ENCODE data around the gene AGFG1. TPM values are rescaled to one million over a fixed set of nuclear protein-coding genes. Genes with fewer than 3 reads are reported as not detected.

The AGFG1 gene
- total RNA-seq, 1 experiment from 2014 or later, result 81.3 TPM

GRCh38 chr2:227499627-227500300, 27.8 kb downstream of the AGFG1 start:
- ChIA-PET CTCF (interaction anchor here (0.7 kb wide), 1 partner anchor 375 kb away, joined by 4 read pairs; no protein-coding TSS in a partner anchor), POLR2A (no interaction called here)
- Mint-ChIP-seq H3K4me1 (peaks cover 40% of the 10 kb centered on the region), H3K4me3 (no peak overlapping the region), H3K27ac (no peak overlapping the region), H3K9me3 (no peaks in the 10 kb centered on the region), H3K27me3 (ENCODE audit: low read depth) (no peaks in the 10 kb centered on the region), H3K36me3 (peaks cover 10% of the 10 kb centered on the region)
- DNase-seq (ENCODE audit: low spot score) (no peak), ATAC-seq (no peak)
- no peak for TF ChIP-seq ZBTB21 (CRISPR knock-in tag; IDR thresholded peaks at IDR 0.05; ENCODE audit: borderline replicate concordance)
- no peak for TF ChIP-seq ZNF317 (CRISPR knock-in tag; IDR thresholded peaks at IDR 0.05; ENCODE audit: borderline replicate concordance, low read depth)
- TF ChIP-seq E2F5 (CRISPR knock-in tag; IDR thresholded peaks at IDR 0.05), result no peak

GRCh38 chr2:227500301-227500630, 28.3 kb downstream of the AGFG1 start:
- DNase-seq (ENCODE audit: low spot score), result no peak
- ChIA-PET POLR2A (no interaction called here), CTCF (no interaction called here)
- ATAC-seq, result no peak; the same call in 1 of the 2 replicates
- H3K27me3 Mint-ChIP-seq (ENCODE audit: low read depth), result no peaks in the 10 kb centered on the region
- H3K4me1 Mint-ChIP-seq, result peaks cover 42% of the 10 kb centered on the region
- H3K36me3 Mint-ChIP-seq, result peaks cover 10% of the 10 kb centered on the region
- H3K9me3 Mint-ChIP-seq, result no peaks in the 10 kb centered on the region
- no peak overlapping the region for H3K4me3 Mint-ChIP-seq
- no peak overlapping the region for H3K27ac Mint-ChIP-seq
- TF ChIP-seq STAT6 (CRISPR knock-in tag; conservative IDR thresholded peaks at IDR 0.05; ENCODE audit: low read depth), result no peak
- no peak for TF ChIP-seq ATF2 (CRISPR knock-in tag; IDR thresholded peaks at IDR 0.05; ENCODE audit: borderline replicate concordance, low read depth)
- no peak for TF ChIP-seq USF2 (CRISPR knock-in tag; IDR thresholded peaks at IDR 0.05)
- no peak for TF ChIP-seq CBFB (CRISPR knock-in tag; IDR thresholded peaks at IDR 0.05; ENCODE audit: low read depth)
- TF ChIP-seq NFE2L1 (CRISPR knock-in tag; IDR thresholded peaks at IDR 0.05), result no peak
- TF ChIP-seq NR1H2 (CRISPR knock-in tag; IDR thresholded peaks at IDR 0.05), result no peak
- TF ChIP-seq ZNF263 (CRISPR knock-in tag; IDR thresholded peaks at IDR 0.05; ENCODE audit: low read depth), result no peak
- TF ChIP-seq NR3C1 (CRISPR knock-in tag; conservative IDR thresholded peaks at IDR 0.05; ENCODE audit: low read depth), result no peak
- no peak for TF ChIP-seq ELF4 (CRISPR knock-in tag; IDR thresholded peaks at IDR 0.05; ENCODE audit: low read depth)
- TF ChIP-seq MYBL2 (CRISPR knock-in tag; IDR thresholded peaks at IDR 0.05), result no peak
- TF ChIP-seq FOXP1 (CRISPR knock-in tag; IDR thresholded peaks at IDR 0.05; ENCODE audit: borderline replicate concordance), result no peak
- TF ChIP-seq IRF2 (CRISPR knock-in tag; IDR thresholded peaks at IDR 0.05; ENCODE audit: borderline replicate concordance, low read depth), result no peak
- no peak for TF ChIP-seq ZNF416 (CRISPR knock-in tag; IDR thresholded peaks at IDR 0.05)
- no peak for TF ChIP-seq JUN (CRISPR knock-in tag; IDR thresholded peaks at IDR 0.05)
- TF ChIP-seq MXD4 (CRISPR knock-in tag; IDR thresholded peaks at IDR 0.05; ENCODE audit: borderline replicate concordance), result no peak
- no peak for TF ChIP-seq CTCF (IDR thresholded peaks at IDR 0.05)
- no peak for TF ChIP-seq SMAD3 (CRISPR knock-in tag; IDR thresholded peaks at IDR 0.05; ENCODE audit: borderline replicate concordance)
- TF ChIP-seq GTF2I (CRISPR knock-in tag; conservative IDR thresholded peaks at IDR 0.05), result no peak
- TF ChIP-seq ZNF219 (CRISPR knock-in tag; IDR thresholded peaks at IDR 0.05; ENCODE audit: borderline replicate concordance), result no peak
